Measurements from ENCODE around the gene FOXRED1. TPM values are rescaled to one million over a fixed set of nuclear protein-coding genes. Genes with fewer than 3 reads are reported as not detected.

FOXRED1 gene
- polyA plus RNA-seq, 1 donor (not counting 4 experiments of a cell fraction or from before 2014, with no cell fraction given), result 20.8 TPM

DNA sequence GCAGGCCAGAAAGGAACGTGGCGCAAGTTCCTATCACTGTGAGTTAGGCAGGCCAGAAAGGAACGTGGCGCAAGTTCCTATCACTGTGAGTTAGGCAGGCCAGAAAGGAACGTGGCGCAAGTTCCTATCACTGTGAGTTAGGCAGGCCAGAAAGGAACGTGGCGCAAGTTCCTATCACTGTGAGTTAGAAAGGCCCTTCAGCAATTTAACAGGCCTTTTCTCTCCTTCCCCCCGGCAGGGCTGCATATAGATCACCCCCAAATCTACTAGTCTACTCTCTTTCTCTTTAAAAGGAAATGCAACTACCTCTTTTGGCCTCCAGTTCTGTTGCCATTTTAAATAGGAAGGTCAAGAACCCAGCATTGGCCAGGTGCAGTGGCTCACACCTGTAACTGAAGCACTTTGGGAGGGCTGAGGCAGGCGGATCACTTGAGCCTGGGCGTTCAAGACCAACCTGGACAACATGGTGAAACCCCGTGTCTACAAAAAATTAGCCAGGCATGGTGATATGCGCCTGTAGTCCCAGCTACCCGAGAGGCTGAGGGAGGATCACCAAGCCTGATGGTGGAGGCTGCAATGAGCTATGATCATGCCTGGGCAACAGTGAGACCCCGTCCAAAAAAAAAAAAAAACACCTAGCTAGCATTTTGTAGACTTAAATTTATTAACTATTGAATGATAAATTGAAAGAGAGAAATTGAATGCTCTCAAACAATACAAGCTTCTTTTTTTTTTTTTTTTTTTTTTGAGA, 42.4 kb upstream of the FOXRED1 start:
- peaks cover 12% of the 10 kb centered on the region for H3K79me2 ChIP-seq (ENCODE audit: control insufficient read depth, insufficient read depth, low read length)
- TF ChIP-seq, protein P1, sequence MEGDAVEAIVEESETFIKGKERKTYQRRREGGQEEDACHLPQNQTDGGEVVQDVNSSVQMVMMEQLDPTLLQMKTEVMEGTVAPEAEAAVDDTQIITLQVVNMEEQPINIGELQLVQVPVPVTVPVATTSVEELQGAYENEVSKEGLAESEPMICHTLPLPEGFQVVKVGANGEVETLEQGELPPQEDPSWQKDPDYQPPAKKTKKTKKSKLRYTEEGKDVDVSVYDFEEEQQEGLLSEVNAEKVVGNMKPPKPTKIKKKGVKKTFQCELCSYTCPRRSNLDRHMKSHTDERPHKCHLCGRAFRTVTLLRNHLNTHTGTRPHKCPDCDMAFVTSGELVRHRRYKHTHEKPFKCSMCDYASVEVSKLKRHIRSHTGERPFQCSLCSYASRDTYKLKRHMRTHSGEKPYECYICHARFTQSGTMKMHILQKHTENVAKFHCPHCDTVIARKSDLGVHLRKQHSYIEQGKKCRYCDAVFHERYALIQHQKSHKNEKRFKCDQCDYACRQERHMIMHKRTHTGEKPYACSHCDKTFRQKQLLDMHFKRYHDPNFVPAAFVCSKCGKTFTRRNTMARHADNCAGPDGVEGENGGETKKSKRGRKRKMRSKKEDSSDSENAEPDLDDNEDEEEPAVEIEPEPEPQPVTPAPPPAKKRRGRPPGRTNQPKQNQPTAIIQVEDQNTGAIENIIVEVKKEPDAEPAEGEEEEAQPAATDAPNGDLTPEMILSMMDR (optimal IDR thresholded peaks at IDR 0.05 in 1 of 3, IDR thresholded peaks at IDR 0.05 in 1 of 3, conservative IDR thresholded peaks at IDR 0.05 in 1 of 3; ENCODE audit: extremely low read depth in 1 of 3, insufficient read depth in 2 of 3, low read length in 3 of 3), result no peak
- TF ChIP-seq EZH2 (IDR thresholded peaks at IDR 0.05; ENCODE audit: low read length), result no peak
- H3K9me3 ChIP-seq (ENCODE audit: control insufficient read depth, low read depth, low read length), result no peaks in the 10 kb centered on the region
- H3K27me3 ChIP-seq (ENCODE audit: control insufficient read depth, extremely low read depth, insufficient read depth, low read length), result no peaks in the 10 kb centered on the region
- H3K4me3 ChIP-seq (ENCODE audit: control insufficient read depth in 2 of 3, extremely low read depth in 1 of 3, insufficient read depth in 2 of 3, low read depth in 1 of 3, low read length in 3 of 3), result no peak overlapping the region
- FAIRE-seq (no peak), DNase-seq (ENCODE audit: low read depth, low spot score) (no peak)
- H3K9me1 ChIP-seq (ENCODE audit: control insufficient read depth, extremely low read depth, insufficient read depth, low read length), result no peaks in the 10 kb centered on the region
- H3K9ac ChIP-seq (ENCODE audit: control insufficient read depth, extremely low read depth, insufficient read depth, low read length), result no peak overlapping the region
- no peak overlapping the region for H3K4me2 ChIP-seq (ENCODE audit: control insufficient read depth, extremely low read depth, insufficient read depth, low read depth, low read length)
- H2AFZ ChIP-seq (ENCODE audit: control insufficient read depth, low read length), result no peak overlapping the region
- H3K36me3 ChIP-seq (ENCODE audit: control insufficient read depth in 2 of 2, extremely low read depth in 1 of 2, insufficient read depth in 2 of 2, low read length in 2 of 2), result peaks cover 0 to 5% of the 10 kb centered on the region in 2 experiments
- no peaks in the 10 kb centered on the region for H4K20me1 ChIP-seq (ENCODE audit: control insufficient read depth, extremely low read depth, insufficient read depth, low read length)
- dilution Hi-C loops (cut with MboI; ENCODE audit: extremely low pct_ligation_motif_present, low sequenced_read_pairs), result no loop called here
- no peak overlapping the region for H3K27ac ChIP-seq (ENCODE audit: control insufficient read depth, insufficient read depth, low read length)
- no peaks in the 10 kb centered on the region for H3K4me1 ChIP-seq (ENCODE audit: control insufficient read depth, extremely low read depth, insufficient read depth, low read length)

DNA sequence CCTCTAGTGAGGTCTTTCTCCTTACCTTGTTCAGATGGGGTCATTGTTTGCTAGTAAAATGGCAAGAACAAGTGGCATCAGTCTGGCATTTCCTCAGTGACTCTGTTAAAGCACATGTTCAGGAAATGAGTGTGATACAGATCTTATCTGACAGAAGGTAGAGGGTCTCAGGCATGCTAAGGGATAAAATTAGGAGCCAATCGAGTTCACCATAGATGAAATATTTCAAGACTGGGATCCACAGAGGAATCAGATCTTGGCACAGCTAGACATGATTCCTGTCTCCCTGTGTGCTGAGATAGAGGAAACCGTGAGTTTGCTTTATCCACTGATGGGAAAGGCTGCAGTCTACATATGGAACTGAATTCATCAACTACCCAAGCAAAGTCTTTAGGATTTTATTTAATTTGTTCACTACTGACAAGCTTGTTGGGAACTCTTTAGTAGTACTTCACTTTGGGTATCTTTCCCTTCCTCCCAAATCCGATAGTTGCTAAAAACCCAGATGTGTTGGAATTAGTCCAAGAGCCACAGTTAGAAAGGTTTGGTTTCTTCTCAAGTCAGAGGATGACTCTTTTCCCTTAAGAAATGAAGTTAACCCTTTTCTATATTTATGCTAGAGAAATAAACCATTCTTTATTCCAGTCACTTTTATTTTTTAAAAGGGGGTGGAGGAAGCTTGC, 39.0 kb upstream of the FOXRED1 start:
- H4K20me1 ChIP-seq (ENCODE audit: control insufficient read depth, extremely low read depth, insufficient read depth, low read length), result no peaks in the 10 kb centered on the region
- no peak overlapping the region for H3K4me2 ChIP-seq (ENCODE audit: control insufficient read depth, extremely low read depth, insufficient read depth, low read depth, low read length)
- peaks cover 4% of the 10 kb centered on the region for H3K79me2 ChIP-seq (ENCODE audit: control insufficient read depth, insufficient read depth, low read length)
- no peaks in the 10 kb centered on the region for H3K9me1 ChIP-seq (ENCODE audit: control insufficient read depth, extremely low read depth, insufficient read depth, low read length)
- H3K9me3 ChIP-seq (ENCODE audit: control insufficient read depth, low read depth, low read length), result no peaks in the 10 kb centered on the region
- no peak overlapping the region for H3K4me3 ChIP-seq (ENCODE audit: control insufficient read depth in 2 of 3, extremely low read depth in 1 of 3, insufficient read depth in 2 of 3, low read depth in 1 of 3, low read length in 3 of 3)
- dilution Hi-C loops (cut with MboI; ENCODE audit: extremely low pct_ligation_motif_present, low sequenced_read_pairs), result no loop called here
- no peak overlapping the region for H3K27ac ChIP-seq (ENCODE audit: control insufficient read depth, insufficient read depth, low read length)
- no peaks in the 10 kb centered on the region for H3K4me1 ChIP-seq (ENCODE audit: control insufficient read depth, extremely low read depth, insufficient read depth, low read length)
- FAIRE-seq, result no peak
- TF ChIP-seq, protein P1 (optimal IDR thresholded peaks at IDR 0.05 in 1 of 3, IDR thresholded peaks at IDR 0.05 in 1 of 3, conservative IDR thresholded peaks at IDR 0.05 in 1 of 3; ENCODE audit: extremely low read depth in 1 of 3, insufficient read depth in 2 of 3, low read length in 3 of 3), result no peak
- no peak for TF ChIP-seq EZH2 (IDR thresholded peaks at IDR 0.05; ENCODE audit: low read length)
- H3K27me3 ChIP-seq (ENCODE audit: control insufficient read depth, extremely low read depth, insufficient read depth, low read length), result no peaks in the 10 kb centered on the region
- H2AFZ ChIP-seq (ENCODE audit: control insufficient read depth, low read length), result no peak overlapping the region
- DNase-seq (ENCODE audit: low read depth, low spot score), result no peak
- H3K9ac ChIP-seq (ENCODE audit: control insufficient read depth, extremely low read depth, insufficient read depth, low read length), result no peak overlapping the region
- peaks cover 0 to 5% of the 10 kb centered on the region in 2 experiments for H3K36me3 ChIP-seq (ENCODE audit: control insufficient read depth in 2 of 2, extremely low read depth in 1 of 2, insufficient read depth in 2 of 2, low read length in 2 of 2)

All from keratinocyte (primary cell).